Esophagus (tissue), 2 donors: ENCODE data around the gene POLR3A. TPM values are rescaled to one million over a fixed set of nuclear protein-coding genes. Genes with fewer than 3 reads are reported as not detected.
"Not testable (repeated sequence)": the region's sequence is repeated elsewhere in the genome, so short reads cannot be mapped to it uniquely, and the experiment has no call there.

Source experiments
- H3K27ac ChIP-seq, 2 donors: one replicate each; pipeline ENCODE4 v1.5.1; 2013; ENCODE audit warnings: low read depth in 2 of 2, mild to moderate bottlenecking in 2 of 2, inconsistent platforms in 1 of 2, low read length in 1 of 2, moderate library complexity in 1 of 2
- H3K27me3 ChIP-seq, 2 donors: one replicate each; pipeline ENCODE4 v1.6.1; 2013; ENCODE audit warnings: low read length in 2 of 2, control low read depth in 1 of 2, mild to moderate bottlenecking in 1 of 2; ENCODE audit not compliant: insufficient read depth in 2 of 2, control insufficient read depth in 1 of 2
- H3K36me3 ChIP-seq, 2 donors: one replicate each; pipeline ENCODE4 v1.6.1; 2013; ENCODE audit warnings: low read length in 1 of 2; ENCODE audit not compliant: control insufficient read depth in 2 of 2, insufficient read depth in 2 of 2
- H3K4me1 ChIP-seq, 2 donors: one replicate each; pipeline ENCODE4 v1.6.1; 2013; ENCODE audit warnings: low read length in 1 of 2; ENCODE audit not compliant: control insufficient read depth in 2 of 2, insufficient read depth in 2 of 2
- H3K4me3 ChIP-seq, 2 donors: one replicate each; pipeline ENCODE4 v1.5.1; 2013; ENCODE audit warnings: low read length in 2 of 2, mild to moderate bottlenecking in 2 of 2, low read depth in 1 of 2, moderate library complexity in 1 of 2
- H3K9me3 ChIP-seq, 2 donors: one replicate each; pipeline ENCODE4 v1.6.1; 2013; ENCODE audit warnings: mild to moderate bottlenecking in 2 of 2, low read depth in 1 of 2, low read length in 1 of 2, moderate library complexity in 1 of 2; ENCODE audit not compliant: control insufficient read depth in 2 of 2, insufficient read depth in 1 of 2
- WGBS, 2 donors: extraction: QIAGEN DNeasy Blood & Tissue Kit; methylation state at CpG; one replicate each; pipeline ENCODE4 v1.1.7; 2013; 5-methylcytosine and 5-hydroxymethylcytosine counted together
- polyA plus RNA-seq, 2 donors: library from polyadenylated mRNA; stranded (reverse); fragments of 200-250 nt; gene quantifications; one replicate each; pipeline ENCODE4 v1.2.3, GENCODE V29; 2013
- donor health status: healthy with polysubstance abuse.
- donor health status: Bipolar disorder and iron deficiency.

The POLR3A gene
- polyA plus RNA-seq, 2 donors, result 3.4 to 3.6 TPM

- Histone ChIP-seq H3K4me3 (no peak overlapping the region), H3K27ac (no peak overlapping the region), H3K4me1 (no peaks in the 10 kb centered on the region), H3K36me3 (peaks cover 24 to 30% of the 10 kb centered on the region in 2 donors), H3K27me3 (no peaks in the 10 kb centered on the region), H3K9me3 (no peaks in the 10 kb centered on the region)
- WGBS, 2 donors, result 83% methylated on average over 7 of the region's 7 CpGs
Observed at GRCh38 chr10:78010278-78010677, 19.0 kb downstream of the POLR3A start.

- H3K36me3 ChIP-seq, result peaks cover 24 to 34% of the 10 kb centered on the region in 2 donors
- H3K27me3 ChIP-seq, result no peaks in the 10 kb centered on the region
- no peaks in the 10 kb centered on the region for H3K4me1 ChIP-seq
- H3K4me3 ChIP-seq, result no peak overlapping the region
- WGBS, 2 donors, result 86 to 94% methylated on average over 6 of the region's 6 CpGs
- no peaks in the 10 kb centered on the region for H3K9me3 ChIP-seq
- H3K27ac ChIP-seq, result no peak overlapping the region
Observed at GRCh38 chr10:78009662-78010061, 19.7 kb downstream of the POLR3A start.

GRCh38 chr10:78007172-78007571 lies 22.1 kb downstream of the POLR3A start:
- no peaks in the 10 kb centered on the region for H3K9me3 ChIP-seq
- WGBS, 2 donors, result 74% methylated on average over 1 of the region's 1 CpG
- no peaks in the 10 kb centered on the region for H3K4me1 ChIP-seq
- H3K27ac ChIP-seq, result no peak overlapping the region
- no peaks in the 10 kb centered on the region for H3K27me3 ChIP-seq
- H3K36me3 ChIP-seq, result peaks cover 22 to 34% of the 10 kb centered on the region in 2 donors
- H3K4me3 ChIP-seq, result no peak overlapping the region

GRCh38 chr10:78004215-78005026 lies 24.9 kb downstream of the POLR3A start:
- peaks cover 16 to 32% of the 10 kb centered on the region in 2 donors for H3K36me3 ChIP-seq
- no peaks in the 10 kb centered on the region for H3K27me3 ChIP-seq
- H3K4me3 ChIP-seq, result no peak overlapping the region
- WGBS, 2 donors, result 89% methylated on average over 16 of the region's 16 CpGs
- H3K9me3 ChIP-seq, result no peaks in the 10 kb centered on the region
- no peaks in the 10 kb centered on the region for H3K4me1 ChIP-seq
- no peak overlapping the region for H3K27ac ChIP-seq

- WGBS, 2 donors, result 90 to 94% methylated on average over 4 of the region's 4 CpGs
- no peak overlapping the region for H3K27ac ChIP-seq
- H3K27me3 ChIP-seq, result no peaks in the 10 kb centered on the region
- no peaks in the 10 kb centered on the region for H3K4me1 ChIP-seq
- peaks cover 15 to 27% of the 10 kb centered on the region in 2 donors for H3K36me3 ChIP-seq
- no peak overlapping the region for H3K4me3 ChIP-seq
- H3K9me3 ChIP-seq, result no peaks in the 10 kb centered on the region
Observed at GRCh38 chr10:78002541-78003288, 26.6 kb downstream of the POLR3A start.

- Histone ChIP-seq H3K36me3 (peaks cover 12 to 25% of the 10 kb centered on the region in 2 donors), H3K27me3 (no peaks in the 10 kb centered on the region), H3K4me1 (no peaks in the 10 kb centered on the region), H3K27ac (no peak overlapping the region), H3K9me3 (no peaks in the 10 kb centered on the region), H3K4me3 (no peak overlapping the region)
- WGBS, 2 donors, result 89 to 92% methylated on average over 6 of the region's 6 CpGs
Observed at GRCh38 chr10:78000956-78001472, 28.3 kb downstream of the POLR3A start.

GRCh38 chr10:78000206-78000605 lies 29.1 kb downstream of the POLR3A start:
- H3K27ac ChIP-seq, result no peak overlapping the region
- H3K9me3 ChIP-seq, result no peaks in the 10 kb centered on the region
- H3K36me3 ChIP-seq, result peaks cover 12 to 24% of the 10 kb centered on the region in 2 donors

GRCh38 chr10:77998780-77999179 lies 30.5 kb downstream of the POLR3A start:
- H3K4me3 ChIP-seq, H3K27ac ChIP-seq, H3K4me1 ChIP-seq, H3K27me3 ChIP-seq, H3K9me3 ChIP-seq: not testable (repeated sequence)
- peaks cover 12 to 17% of the 10 kb centered on the region in 2 donors for H3K36me3 ChIP-seq
- WGBS, 2 donors, result 99% methylated on average over 5 of the region's 5 CpGs

More at GRCh38 chr10:78000206-78000605, 29.1 kb downstream of the POLR3A start:
- Histone ChIP-seq H3K4me3 (no peak overlapping the region), H3K4me1 (no peaks in the 10 kb centered on the region), H3K27me3 (no peaks in the 10 kb centered on the region)

GRCh38 chr10:77993620-77994019 lies 35.7 kb downstream of the POLR3A start:
- Histone ChIP-seq H3K27me3 (no peaks in the 10 kb centered on the region), H3K4me3 (no peak overlapping the region), H3K4me1 (no peaks in the 10 kb centered on the region), H3K36me3 (peaks cover 14 to 19% of the 10 kb centered on the region in 2 donors), H3K27ac (no peak overlapping the region), H3K9me3 (peaks cover 0 to 2% of the 10 kb centered on the region in 2 donors)
- WGBS, 2 donors, result 94 to 96% methylated on average over 3 of the region's 3 CpGs
